HepG2 (cell line): Measurements from ENCODE around the gene MCF2L. TPM values are rescaled to one million over a fixed set of nuclear protein-coding genes. Genes with fewer than 3 reads are reported as not detected.

Experiments used
- HNF1B ChIP-seq: sonication (generic); formaldehyde crosslinking; IDR thresholded peaks from 2 replicates; pipeline ENCODE4 v1.5.1; 2020; ENCODE audit warnings: mild to moderate bottlenecking, moderate library complexity, missing genetic modification reagents
- KAT2B ChIP-seq: fragments of 150-350 bp; IDR thresholded peaks from 2 replicates; pipeline ENCODE4 v1.6.1; 2014; ENCODE audit warnings: low read depth, low read length, borderline replicate concordance
- KLF11 ChIP-seq: IDR thresholded peaks from 2 replicates; pipeline ENCODE4 v1.6.1; 2016; ENCODE audit warnings: missing compliant biosample characterization
- MTA1 ChIP-seq: sonication (generic); formaldehyde crosslinking; IDR thresholded peaks from 2 replicates; pipeline ENCODE4 v1.4.0; 2020; ENCODE audit warnings: missing genetic modification reagents, mild to moderate bottlenecking, borderline replicate concordance
- REST ChIP-seq, 2 experiments: IDR thresholded peaks; 2 replicates each; pipeline ENCODE4 v1.6.1; 2011 to 2012; ENCODE audit warnings: low read length in 2 of 2, borderline replicate concordance in 1 of 2, low read depth in 1 of 2, mild to moderate bottlenecking in 1 of 2, moderate library complexity in 1 of 2
- RORA ChIP-seq: sonication (generic); formaldehyde crosslinking; IDR thresholded peaks from 2 replicates; pipeline ENCODE4 v1.5.0; 2020; ENCODE audit warnings: mild to moderate bottlenecking, missing genetic modification reagents, moderate library complexity
- SALL2 ChIP-seq: sonication (generic); formaldehyde crosslinking; IDR thresholded peaks from 2 replicates; pipeline ENCODE4 v1.8.1; 2023; ENCODE audit warnings: mild to moderate bottlenecking, missing genetic modification reagents, inconsistent platforms
- TFE3 ChIP-seq: IDR thresholded peaks from 2 replicates; pipeline ENCODE4 v1.6.1; 2016
- TMF1 ChIP-seq: sonication (generic); formaldehyde crosslinking; IDR thresholded peaks from 2 replicates; pipeline ENCODE4 v1.8.1; 2022; ENCODE audit warnings: low read depth, missing genetic modification reagents
- TRIM22 ChIP-seq: fragments of 450-650 bp; IDR thresholded peaks from 2 replicates; pipeline ENCODE4 v1.6.1; 2017
- ZBTB7A ChIP-seq: sonication (generic); formaldehyde crosslinking; IDR thresholded peaks from 2 replicates; pipeline ENCODE4 v1.8.0; 2022; ENCODE audit warnings: mild to moderate bottlenecking, missing genetic modification reagents
- ZNF225 ChIP-seq: sonication (generic); formaldehyde crosslinking; IDR thresholded peaks from 2 replicates; pipeline ENCODE4 v1.4.0; 2020; ENCODE audit warnings: mild to moderate bottlenecking, missing genetic modification reagents
- ZNF337 ChIP-seq: sonication (generic); formaldehyde crosslinking; IDR thresholded peaks from 2 replicates; pipeline ENCODE4 v1.5.1; 2020; ENCODE audit warnings: missing genetic modification reagents, low read depth, mild to moderate bottlenecking, borderline replicate concordance
- ZNF670 ChIP-seq: sonication (generic); formaldehyde crosslinking; IDR thresholded peaks from 2 replicates; pipeline ENCODE4 v1.8.0; 2022; ENCODE audit warnings: mild to moderate bottlenecking, missing genetic modification reagents, borderline replicate concordance
- ZNF710 ChIP-seq: sonication (generic); formaldehyde crosslinking; IDR thresholded peaks from 2 replicates; pipeline ENCODE4 v1.5.0; 2020; ENCODE audit warnings: mild to moderate bottlenecking, missing genetic modification reagents, borderline replicate concordance
- ZNF879 ChIP-seq: sonication (generic); formaldehyde crosslinking; IDR thresholded peaks from 2 replicates; pipeline ENCODE4 v1.8.1; 2023; ENCODE audit warnings: missing genetic modification reagents
- polyA plus RNA-seq, 8 experiments: library from polyadenylated mRNA; depleted of rRNA in 3 of 8; stranded (reverse) in 7 of 8; unstranded in 1 of 8; fragments of >200 nt; fragmentation: Illumina TruSeq in 4 of 8; extraction: Trizol in 4 of 8; gene quantifications; 2 replicates each; pipeline versions ENCODE4 v1.2.1 to v1.2.3, GENCODE V29; 2011 to 2016; ENCODE audit warnings: low read depth in 4 of 8, missing spikeins in 1 of 8, mixed read lengths in 1 of 8; ENCODE audit not compliant: insufficient read depth in 1 of 8
- total RNA-seq, 5 experiments: library from RNA; depleted of rRNA; stranded (reverse); fragments of >200 nt; fragmentation: Illumina TruSeq; extraction: Trizol; gene quantifications; 2 replicates each; pipeline ENCODE4 v1.2.3, GENCODE V29; 2016; ENCODE audit warnings: low read depth in 1 of 5

Gene MCF2L
- total and polyA plus RNA-seq, 2 of the 13 experiments (the other 11 are each of a cell fraction or from before 2014, with no cell fraction given), result 19.4 to 28.4 TPM

- TF ChIP-seq TRIM22 (no peak), REST (IDR thresholded peaks at IDR 0.05; ENCODE audit: borderline replicate concordance in 1 of 2, low read depth in 1 of 2, low read length in 2 of 2) (no peak), KLF11 (CRISPR knock-in tag) (no peak), ZNF337 (CRISPR knock-in tag) (no peak; the same call in 1 of the 2 replicates), ZNF710 (no peak), RORA (CRISPR knock-in tag) (no peak), ZBTB7A (CRISPR knock-in tag) (peak; percentile 25; the same call in 1 of the 2 replicates), KAT2B (no peak), SALL2 (CRISPR knock-in tag) (no peak), HNF1B (no peak), MTA1 (0 out of 2 replicates have a peak, but pooled peaks have one; percentile 21), ZNF225 (CRISPR knock-in tag) (no peak), TMF1 (CRISPR knock-in tag) (no peak), ZNF879 (CRISPR knock-in tag) (no peak), ZNF670 (no peak), TFE3 (CRISPR knock-in tag) (peak; percentile 28; the same call in 1 of the 2 replicates)
These were observed 32.5 kb downstream of the MCF2L start (continued) for GRCh38 chr13:113001241-113002140.
